DLD1 (cell line): ENCODE results near the gene CHST12.

Experiments used
- in situ Hi-C: cut with HindIII; loops from 2 replicates; pipeline ENCODE4 v1.10.0; 2017; ENCODE audit warnings: low sequenced_read_pairs

The CHST12 gene

DNA sequence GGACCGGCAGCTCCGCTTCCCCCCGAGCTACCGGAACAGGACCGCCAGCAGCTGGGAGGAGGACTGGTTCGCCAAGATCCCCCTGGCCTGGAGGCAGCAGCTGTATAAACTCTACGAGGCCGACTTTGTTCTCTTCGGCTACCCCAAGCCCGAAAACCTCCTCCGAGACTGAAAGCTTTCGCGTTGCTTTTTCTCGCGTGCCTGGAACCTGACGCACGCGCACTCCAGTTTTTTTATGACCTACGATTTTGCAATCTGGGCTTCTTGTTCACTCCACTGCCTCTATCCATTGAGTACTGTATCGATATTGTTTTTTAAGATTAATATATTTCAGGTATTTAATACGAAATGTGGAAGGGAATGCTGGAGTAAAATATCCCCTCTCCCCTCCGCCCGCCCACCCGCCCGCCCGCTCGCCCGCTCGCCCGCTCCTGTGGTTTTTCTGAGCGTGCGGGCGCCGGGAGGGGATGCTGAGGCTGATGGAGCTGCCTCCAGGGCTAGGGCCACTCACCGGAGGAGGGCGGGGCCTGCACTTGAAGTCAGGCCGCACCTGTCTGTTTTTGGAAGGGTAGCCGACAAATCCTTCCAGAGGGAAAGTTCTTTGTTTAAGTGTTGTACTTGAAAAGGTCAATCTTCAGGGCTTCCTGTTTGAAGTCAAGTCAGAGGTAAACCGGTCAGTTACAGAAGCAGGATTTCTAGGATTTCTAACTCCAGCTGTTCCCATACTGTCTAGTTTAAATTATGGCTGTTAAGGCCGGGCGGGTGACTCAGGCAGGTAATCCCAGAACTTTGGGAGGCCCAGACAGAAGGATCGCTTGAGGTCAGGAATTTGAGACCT lies 30.5 kb downstream of the CHST12 start:
- in situ Hi-C loops: no loop called here

DNA sequence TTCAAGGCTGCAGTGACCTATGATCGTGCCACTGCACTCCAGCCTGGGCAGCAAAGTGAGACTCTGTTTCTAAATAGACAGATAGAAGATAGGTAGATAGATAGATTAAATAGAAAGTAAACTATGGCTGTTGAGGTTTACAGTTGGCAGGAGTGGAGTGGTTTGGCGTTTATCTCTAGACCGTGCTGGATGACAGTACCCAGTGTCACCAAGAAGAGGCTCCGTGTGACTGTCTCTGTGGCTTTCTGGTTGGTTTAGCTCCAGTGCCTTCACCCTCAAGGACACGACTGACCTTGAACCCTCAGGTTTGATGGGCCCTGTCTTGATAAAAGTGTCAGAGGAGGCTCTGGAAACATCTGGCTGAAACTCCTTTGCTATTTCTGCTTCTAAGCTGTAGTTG lies 31.7 kb downstream of the CHST12 start:
- in situ Hi-C loops: no loop called here

DNA sequence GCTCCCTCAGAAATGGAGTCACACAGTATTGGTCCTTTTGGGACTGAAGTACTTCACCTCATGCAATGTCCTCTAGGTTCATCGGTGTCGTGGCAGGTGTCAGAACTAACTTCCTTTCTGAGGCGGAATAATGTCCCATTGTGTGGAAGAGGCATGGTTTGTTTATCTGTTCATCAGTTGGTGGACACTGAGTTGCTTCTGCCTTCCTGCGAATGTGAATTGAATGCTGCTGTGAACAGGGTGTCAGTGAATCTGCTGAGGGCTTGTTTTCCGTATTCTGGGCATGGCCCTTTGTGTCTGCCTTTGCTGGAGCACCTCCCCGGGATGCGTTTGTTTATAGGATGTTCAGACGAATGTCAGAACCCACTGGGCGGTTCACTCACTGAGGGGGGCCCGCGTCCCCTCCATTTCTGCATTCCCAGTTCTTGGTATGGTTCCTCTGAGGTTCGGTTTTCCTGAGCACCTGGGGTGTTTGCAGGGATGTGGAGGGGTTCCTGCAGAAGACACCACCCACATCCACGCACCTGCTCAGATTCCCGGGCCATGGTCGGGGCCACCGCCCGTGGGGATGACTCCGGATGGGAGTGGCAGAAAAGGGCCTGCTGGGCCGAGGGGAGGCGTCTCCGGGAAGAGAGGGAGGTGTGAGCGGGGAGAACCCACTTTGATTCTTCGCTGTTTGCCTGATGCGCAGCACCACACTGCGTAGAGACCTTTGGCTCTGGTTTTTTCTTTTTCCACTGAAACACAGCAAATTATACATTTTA lies 33.1 kb downstream of the CHST12 start:
- in situ Hi-C loops: no loop called here

DNA sequence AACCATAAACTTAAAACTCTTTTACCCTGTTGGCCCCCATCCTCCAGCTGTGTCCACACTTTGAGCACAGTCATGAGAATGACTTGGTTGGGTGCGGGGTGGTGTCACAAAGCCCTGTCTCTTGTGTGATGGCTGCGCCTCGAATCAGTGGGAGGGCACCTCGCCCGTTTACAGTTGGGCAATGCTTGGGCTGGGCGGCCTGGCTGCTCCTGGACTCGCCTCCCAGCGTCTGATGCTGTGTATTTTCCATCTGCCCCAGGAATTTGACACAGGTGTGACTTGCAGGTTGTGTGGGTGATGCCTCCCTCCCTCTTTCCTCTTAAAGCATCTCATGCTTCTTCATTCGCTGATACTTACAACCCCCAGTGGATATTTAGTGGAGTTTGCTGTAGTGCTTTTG lies 33.7 kb downstream of the CHST12 start:
- in situ Hi-C loops: no loop called here

DNA sequence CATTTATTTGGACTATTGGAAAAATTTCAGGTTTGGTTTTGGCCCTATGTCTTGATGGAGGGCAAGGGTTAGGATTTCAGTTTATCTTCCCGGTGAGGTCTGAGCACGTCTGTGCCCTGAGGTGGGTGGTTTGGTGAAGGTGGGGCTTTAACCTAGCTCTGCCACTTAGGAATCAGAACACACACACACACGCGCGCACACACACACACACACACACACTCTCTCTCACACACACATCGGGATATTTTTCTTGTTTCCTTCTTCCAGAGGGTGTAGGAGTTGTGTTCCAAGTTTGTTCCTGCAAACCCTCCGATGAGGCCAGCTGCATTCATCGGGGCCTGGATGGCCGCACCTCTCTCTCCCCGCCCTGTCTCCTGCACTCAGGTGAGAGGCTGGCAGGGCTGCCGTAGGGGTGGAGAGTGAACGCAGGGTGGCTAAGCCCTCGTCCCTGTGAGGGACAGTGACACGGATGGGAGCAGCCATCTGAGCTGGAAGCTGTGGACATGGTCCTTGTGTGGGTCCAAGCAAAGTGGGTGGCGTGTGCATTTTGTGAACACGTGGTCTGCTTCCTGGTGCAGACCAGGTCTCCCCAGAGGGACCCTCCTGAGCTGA lies 34.2 kb downstream of the CHST12 start:
- in situ Hi-C loops: no loop called here

DNA sequence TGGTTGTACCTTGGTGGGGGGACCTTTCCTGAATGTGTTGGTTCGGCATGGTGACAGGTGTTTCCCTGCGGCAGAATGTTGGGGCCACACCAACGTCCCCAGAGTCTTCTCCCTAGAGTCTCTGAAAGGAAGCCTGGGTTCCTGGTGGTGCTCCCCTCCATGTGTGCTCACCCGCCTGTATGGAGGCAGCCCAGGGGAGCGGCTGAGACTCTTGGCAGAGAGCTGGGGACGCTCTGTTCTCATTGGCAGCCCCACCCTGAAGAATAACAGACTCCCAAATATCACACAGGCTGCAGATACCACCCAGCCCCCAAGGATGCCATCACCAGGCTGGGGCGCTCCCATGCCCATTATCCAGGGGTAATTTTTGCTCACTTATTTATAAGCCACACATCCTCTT lies 34.8 kb downstream of the CHST12 start:
- in situ Hi-C loops: no loop called here

DNA sequence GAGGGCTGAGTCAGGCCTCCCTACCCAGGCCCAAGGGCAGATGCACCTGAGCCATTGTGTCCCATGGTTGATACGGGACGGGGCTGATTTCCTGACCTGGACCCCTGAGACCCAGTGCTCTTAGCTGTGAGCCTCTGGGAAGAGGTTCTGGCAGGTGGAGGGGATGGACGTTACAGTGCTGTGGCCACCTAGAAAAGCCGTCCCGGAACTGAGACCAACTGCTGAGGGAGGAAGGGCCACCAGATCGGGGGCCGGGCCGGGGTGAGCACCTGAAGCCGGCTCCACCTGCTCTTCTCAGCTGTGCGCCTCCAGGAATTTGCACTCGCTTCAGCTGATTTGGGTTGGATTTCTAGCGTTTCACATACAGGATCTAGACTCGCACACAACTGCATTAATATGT lies 35.4 kb downstream of the CHST12 start:
- in situ Hi-C loops: no loop called here

DNA sequence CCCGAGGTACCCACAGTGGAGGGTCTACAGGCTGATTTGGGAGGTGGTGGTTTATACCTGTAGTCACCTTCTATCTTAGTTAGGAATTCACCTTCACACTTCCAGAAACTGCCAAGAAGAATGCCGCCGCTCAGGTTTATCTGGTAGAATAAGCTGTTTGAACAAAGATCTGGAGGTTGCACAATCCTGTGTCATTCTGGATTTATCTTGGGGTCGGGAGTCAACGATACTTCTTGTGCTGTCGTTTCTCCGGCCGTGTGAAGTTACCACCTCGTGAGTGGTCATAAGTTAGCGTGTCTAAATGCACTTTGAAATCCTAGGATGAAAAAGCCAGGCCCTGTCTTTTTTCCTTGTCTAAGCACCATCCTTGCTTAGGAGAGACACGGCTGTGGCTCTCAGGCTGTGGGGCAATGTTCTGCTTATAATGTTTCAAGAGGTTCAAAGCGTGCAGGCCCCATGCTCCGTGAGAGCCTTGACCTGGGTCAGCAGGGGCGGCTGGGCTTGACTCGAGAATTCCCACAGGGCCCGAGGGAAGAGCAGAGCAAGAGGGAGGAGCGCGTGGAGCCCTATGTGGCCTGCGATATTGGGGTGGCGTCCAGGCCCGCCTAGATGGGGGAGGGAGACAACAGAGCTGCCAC lies 37.3 kb downstream of the CHST12 start:
- in situ Hi-C loops: no loop called here

DNA sequence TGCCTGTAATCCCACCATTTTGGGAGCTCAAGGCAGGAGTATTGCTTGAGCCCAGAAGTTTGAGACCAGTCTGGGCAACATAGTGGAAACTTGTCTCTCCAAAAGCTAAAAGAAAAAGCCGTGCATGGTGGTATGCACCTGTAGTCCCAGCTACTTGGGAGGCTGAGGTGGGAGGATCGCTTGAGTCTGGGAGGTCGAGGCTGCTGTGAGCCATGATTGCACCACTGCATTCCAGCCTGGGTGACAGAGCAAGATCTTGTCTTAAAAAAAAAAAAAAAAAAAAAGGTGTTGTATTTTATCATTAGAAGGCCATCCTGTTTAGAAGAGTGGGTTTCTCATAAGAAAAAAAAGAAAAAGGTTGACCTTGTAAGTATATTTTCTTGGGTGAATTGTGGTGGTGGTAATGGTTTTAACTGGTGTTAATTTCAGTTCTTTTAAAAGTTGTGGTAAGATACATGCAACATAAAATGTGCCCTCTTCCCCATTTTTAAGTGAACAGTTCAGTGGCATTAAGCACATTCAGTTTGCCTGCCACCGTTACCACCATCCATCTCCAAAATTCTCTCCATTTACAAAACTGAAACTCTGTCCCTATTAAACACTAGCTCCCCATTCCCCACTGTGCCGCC lies 38.1 kb downstream of the CHST12 start:
- in situ Hi-C loops: no loop called here

DNA sequence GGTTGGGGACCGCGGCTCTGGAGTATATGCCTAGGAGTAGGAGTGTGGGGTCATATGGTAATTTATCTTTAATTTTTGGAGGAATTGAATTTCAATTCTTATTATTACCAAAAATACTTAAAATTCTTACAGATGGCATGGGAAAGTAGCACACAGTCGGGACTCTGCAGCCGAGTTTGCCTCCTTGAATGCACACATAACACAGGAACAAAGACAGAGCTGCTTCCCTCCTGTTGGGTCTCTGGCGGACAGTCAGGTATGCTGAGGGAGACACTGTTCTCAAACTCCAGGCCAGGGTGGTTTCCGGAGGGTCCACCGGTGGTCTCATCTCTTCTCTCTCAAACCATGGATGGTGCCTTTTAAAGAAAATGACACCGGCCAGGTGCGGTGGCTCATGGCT lies 40.1 kb downstream of the CHST12 start:
- in situ Hi-C loops: no loop called here

DNA sequence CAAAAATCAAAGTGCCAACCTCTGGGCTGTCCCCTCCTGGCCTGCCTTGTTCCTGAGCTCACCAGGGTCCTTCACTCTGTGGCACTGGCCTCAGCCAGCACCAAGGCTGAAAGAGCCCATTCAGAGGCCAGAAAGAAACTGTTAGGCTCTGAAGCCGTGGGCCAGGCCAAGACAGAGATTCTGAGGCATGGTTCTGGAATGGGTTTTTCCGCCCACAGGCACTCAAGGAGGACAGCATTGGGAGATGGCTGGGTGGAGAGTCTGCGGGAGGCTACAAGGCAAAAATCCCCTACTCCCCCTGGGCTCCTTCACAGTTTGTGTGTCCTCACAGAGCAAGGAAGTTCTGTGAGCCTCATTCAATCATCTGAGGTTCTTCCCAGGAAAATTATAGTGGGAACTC lies 41.1 kb downstream of the CHST12 start:
- in situ Hi-C loops: no loop called here

DNA sequence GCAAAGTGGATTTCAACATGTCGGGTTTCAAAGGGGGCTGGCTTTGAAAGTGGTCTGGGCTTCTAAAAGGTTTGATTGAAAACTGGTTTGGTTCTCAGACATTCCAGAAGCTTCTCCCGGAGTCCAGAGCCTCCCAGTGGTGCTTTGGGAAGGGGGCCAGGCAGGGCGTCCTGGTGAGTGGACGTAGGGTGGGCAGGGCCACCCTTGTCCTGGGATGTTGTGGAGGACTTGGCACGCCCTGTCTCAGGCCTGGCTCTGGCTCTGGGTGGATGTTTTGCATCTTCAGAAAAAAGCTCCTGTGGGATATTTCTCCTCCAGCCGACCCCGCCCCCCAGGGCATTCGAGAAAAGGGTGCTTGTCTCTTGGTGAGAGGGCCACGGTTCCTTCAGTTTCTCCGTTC lies 41.6 kb downstream of the CHST12 start:
- in situ Hi-C loops: no loop called here

DNA sequence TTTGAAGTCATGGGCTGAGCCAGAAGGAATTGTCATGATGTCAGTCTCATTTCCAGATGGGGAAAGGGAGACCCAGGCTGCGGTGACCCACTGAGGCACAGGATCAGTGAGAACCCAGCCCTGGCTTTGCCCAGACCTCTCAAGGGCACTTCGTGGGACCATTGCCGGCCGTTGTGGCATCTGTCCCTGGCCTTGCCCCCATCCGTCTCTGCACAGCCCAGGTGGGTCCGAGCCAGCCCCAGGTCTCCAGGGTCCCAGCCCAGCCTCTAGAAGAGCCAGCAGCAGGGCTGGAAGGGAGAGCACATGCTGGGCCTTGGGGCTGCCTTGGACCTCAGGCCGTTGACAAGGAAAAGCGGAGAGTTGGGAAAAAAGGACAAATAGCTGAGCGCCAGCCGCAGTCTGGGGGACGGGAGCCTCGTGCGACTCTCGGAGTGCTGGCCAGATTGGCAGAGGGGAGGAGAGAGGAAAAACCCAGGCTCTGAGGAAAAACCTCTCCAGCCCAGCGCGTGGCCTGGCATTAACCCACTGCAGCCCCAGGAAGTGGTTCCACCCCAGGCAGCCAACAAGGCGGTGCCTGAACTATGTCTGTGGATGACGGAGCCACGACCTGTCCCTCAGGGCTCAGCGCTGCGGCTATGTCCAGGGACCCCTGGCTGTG lies 42.6 kb downstream of the CHST12 start:
- in situ Hi-C loops: no loop called here

DNA sequence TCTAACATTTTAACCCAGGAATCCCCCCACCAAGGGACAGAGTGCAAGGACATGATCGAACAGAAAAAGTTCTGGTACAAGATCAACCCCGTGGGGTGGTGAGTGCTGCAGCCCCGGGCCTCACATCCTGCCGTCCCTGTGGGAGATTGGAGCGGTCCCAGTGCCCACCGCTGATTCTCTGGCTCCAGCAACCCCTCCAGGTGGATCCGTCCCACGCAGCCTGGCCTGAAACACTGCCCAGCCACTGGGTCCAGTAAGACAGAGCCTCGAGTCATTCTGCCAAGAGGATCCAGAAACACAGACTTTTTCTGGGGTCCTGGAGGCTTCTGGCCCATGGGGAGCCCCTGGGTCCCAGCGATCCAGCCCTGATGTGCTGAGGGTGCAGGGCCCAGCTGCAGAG lies 43.3 kb downstream of the CHST12 start:
- in situ Hi-C loops: no loop called here

DNA sequence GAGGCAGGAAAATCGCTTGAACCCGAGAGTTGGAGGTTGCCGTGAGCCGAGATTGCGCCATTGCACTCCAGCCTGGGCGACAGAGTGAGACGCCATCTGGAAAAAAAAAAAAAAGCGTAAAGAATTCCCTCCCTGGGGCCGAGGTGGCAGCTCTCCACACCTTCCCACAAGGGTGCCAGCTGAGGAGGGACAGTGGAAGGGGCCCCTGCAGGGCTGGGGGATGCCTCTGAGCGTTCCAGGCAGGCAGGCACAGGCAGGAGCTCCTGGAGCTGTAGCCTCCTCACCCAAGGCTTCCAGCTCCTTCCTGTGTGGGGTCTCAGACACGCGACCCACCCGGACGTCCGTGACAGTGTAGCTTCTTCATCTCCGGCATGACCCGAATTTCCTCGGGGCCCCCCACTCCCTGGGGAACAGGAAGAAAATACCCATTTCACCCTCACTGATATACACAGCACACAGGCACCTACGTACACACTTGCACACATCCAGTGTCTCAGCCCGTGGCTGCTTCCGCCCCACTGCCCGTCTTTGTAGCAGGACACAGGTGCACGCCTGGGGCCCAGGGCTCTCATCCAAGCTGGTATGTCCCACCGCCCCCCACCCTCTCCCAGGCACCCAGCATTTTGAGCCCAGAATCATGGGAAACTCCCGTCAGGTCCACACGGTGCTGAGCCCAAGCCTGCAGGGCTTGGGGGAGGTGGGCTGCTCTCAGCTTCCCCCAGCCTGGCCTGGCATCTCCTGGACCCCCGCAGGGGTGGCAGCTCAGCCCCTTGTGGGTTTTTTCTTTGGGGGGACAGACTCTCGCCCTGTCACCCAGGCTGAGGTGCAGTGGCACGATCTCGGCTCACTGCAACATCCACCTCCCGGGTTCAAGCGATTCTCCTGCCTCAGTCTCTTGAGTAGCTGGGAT lies 47.0 kb downstream of the CHST12 start:
- in situ Hi-C loops: no loop called here

DNA sequence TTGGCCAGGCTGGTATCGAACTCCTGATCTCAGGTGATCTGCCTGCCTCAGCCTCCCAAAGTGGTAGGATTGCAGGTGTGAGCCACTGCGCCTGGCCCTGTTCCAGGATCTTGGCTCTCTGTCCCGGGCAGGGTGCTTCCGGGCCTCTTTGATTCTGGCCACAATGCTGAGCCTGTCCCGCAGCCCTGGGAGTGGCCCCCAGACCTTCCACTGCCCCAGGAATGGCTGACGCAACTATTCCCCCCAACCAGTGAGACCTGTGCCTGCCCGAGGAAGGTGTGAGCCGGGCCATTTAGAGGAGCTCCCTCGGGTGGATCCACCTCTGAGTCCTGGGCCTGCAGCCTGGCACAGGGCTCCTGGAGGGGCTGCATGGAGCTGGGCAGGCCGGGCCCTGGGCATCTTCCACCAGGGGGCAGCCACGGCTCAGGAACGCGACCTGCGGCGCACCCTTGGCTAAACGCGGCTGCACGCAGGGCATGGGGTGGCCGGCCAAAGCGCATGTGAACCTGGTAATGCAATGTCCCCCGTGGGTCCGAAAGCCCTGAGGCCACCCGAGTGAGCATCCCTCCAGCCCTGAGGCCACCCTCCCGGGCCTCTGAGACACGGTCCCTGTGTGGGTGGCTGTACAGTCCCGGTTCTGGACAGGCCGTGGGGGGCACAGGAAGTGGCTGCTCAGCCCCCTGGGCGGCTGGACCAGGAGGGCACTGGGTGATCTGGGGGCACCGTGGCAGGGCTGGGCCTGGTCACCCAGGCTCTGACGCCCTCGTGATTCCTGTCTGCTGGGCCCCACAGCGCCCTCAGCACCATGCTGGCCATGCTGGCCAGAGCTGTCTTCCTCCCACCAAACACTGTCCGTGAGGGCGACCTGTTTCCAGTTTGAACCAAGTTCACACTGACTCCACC lies 48.0 kb downstream of the CHST12 start:
- in situ Hi-C loops: no loop called here

DNA sequence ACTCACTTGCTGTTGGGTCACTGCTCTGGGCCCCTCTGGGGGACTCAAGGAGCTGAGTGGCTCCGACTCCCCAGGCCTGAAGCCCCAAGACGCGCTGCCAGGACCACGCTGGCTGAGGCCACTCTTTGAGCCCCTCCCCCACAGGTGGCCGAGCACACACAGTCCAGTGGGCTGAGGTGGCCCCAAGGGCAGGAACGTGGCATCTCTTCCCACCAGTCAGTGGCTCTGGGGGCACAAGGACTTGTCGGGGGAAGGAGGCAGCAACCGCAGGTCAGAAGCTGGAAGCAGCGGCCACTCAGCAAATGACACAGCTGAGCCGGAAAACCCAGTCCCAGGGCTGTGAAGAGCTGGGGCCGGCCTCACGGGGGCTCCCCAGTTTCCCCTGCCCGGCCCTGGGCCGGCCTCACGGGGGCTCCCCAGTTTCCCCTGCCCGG lies 48.7 kb downstream of the CHST12 start:
- in situ Hi-C loops: no loop called here

DNA sequence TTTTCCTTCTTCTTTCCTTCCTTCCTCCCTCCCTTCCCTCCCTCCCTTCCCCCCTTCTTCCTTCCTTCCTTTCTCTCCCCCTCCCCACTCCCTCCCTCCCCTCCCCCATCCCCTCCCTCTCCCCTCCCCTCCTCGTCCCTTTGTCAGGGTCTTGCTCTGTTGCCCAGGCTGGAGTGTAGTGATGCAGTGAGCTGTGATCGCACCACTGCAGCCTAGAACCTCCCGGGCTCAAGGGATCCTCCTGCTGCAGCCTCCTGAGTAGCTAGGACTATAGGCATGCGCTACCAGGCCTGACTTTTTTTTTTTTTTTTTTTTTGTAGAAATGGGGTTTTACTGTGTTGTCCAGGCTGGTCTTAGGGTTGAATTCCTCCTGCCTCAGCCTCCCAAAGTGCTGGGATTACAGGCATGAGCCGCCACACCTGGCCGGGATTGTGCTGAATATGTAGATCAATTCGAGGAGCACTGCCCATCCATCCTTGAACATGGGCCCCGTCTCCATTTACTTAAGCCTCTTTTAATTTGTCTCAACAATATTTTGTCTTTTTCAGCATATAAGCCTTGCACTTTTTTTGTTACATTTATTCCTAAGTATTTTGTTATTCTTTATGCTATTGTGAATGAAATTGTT lies 49.3 kb downstream of the CHST12 start:
- in situ Hi-C loops: no loop called here
